GM08714 (cell line): Measurements from ENCODE around the gene SNX33.
"Not testable (repeated sequence)": the region's sequence is repeated elsewhere in the genome, so short reads cannot be mapped to it uniquely, and the experiment has no call there.

ENCODE experiments used
- H3K4me3 ChIP-seq: fragments of 200-500 bp; sonication (Bioruptor generic); 2 replicates; pipeline ENCODE4 v1.5.1; 2014; ENCODE audit warnings: mild to moderate bottlenecking, low read length, inconsistent platforms
- ZNF274 ChIP-seq: IDR thresholded peaks from 2 replicates; pipeline ENCODE4 v1.6.1; 2012; ENCODE audit warnings: mild to moderate bottlenecking, low read depth, low read length

Gene SNX33

DNA sequence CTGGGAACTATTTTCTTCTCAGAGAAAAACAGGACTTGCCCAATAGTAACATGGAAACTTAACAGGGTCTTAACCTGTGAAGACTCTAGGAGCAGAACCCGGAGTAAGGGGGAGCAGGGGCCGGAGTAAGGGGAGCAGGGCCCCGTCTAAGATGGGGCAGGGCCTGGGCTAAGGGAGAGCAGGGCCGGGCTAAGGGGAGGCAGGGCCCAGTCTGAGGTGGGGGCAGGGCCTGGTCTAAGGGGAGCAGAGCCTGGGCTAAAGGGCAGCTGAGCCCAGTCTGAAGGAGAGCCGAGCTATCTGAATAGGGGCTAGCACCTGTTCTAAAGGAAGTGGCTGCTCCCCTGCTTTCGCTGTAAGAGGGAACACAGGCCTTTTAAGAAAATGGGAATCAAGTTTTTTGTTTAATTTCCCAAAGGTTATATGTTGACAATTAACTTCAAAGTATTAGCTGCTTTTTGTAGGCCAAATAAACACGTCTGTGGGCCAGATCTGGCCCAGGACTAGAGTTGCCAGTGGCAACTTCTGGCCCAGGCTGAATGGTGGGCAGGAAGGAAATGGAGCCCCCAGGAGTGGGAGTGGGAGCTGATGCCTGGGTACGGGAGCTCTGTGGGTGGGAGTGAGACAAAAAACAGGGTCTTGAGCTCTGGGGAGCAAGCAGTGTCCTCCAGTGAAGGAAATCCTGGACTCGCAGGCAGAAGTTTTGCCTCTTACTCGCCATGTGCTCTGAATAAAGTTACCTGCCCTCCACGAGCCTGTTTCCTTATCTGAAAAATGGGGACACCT is 32.5 kb downstream of the SNX33 start:
- no peak overlapping the region for H3K4me3 ChIP-seq
- TF ChIP-seq ZNF274: no peak

DNA sequence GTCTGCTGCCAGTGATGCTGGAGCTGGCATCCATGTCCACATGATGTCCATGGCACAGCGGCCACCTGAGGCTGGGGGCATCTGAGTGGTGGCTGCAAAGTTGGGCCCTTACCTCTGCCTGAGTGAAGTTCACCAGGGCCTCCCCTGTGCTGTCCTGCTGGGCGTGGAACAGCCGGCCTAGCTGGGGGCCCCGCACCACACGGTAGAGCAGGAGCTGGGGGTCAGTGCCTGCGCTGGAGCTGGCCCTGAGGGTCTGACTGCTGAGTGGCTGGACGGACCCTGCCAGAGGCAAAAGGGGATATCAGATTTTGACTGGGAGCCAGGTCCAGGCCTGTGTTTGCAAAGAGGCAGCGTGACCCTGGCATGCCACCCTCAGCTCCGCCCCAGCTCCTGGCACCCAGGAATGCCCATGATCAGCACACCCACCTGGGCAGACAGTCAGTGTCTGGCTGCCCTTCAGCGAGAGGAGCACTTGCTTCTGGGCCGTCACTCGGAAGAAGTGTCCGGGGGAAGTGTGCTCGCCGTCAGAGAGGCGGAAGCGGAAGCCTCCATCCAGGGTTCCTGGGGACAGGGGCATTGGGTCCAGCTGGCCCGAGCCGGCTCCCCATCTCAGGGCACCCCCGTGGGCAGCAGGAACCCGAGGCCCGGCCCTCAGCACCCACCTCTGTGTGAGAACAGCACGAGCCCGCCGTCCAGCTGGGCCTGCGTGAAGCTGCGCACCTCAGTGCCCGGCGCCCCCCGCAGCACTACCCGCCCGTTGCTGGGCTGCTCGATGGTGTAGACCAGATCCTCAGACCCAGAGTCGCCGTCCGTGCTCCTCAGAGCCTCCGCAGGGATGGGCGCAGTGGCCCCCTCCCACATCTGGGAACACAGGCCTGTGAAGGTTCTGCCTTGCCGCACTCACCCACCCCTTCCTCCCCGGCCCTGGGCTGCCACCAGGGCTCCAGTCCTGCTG is 34.7 kb downstream of the SNX33 start:
- H3K4me3 ChIP-seq: no peak overlapping the region
- TF ChIP-seq ZNF274: no peak

DNA sequence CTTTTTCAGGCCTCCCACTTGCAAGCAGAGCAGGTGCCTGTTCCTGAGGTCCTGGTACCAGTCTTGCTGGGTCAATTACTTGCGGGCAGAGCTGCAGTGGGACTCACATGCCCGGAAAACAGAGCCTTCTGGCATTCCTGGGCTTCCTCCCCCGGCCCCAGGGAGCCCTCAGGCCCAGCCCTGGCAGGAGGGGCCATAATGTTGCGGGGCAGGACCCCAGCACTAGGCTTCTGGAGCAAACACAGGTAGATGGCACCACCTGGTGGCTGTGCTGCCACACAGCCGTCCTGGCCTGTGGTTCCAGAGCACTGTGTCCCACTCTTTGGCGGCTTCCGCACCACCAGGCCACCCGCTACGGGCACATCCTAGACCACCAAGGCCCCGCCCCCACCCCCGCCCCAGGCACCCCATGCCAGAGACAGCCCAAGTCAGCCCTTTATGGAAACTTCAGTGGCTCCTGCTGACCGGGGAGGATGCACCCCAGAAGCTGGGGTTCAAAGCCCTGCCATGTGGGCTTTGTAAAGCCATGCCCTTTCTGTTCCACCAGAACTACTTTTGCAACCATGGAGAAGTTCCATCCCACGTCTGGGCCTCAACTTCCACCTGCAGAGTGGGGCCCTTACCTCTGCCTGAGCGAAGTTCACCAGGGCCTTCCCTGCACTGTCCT is 36.1 kb downstream of the SNX33 start:
- not testable (repeated sequence) for H3K4me3 ChIP-seq

DNA sequence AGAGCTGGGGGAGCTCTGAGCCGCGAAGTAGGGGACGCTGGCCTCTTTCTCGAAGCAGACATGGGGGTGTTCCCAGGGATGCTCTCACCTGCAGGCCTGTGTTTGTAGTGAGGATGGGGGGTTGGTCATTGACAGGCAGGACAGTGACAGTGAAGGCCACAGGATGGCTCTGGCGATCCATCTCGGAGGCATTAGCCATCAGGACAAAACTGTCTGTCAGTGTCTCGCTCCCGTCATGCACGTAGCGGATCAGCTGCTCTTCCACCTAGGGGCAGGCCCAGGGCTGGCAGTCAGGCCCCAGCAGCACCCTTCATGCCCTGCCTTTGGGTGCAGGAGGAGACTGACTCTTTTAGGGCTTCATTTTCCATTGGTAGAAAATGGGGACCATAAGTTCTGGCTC is 36.9 kb downstream of the SNX33 start:
- no peak overlapping the region for H3K4me3 ChIP-seq
- no peak for TF ChIP-seq ZNF274

DNA sequence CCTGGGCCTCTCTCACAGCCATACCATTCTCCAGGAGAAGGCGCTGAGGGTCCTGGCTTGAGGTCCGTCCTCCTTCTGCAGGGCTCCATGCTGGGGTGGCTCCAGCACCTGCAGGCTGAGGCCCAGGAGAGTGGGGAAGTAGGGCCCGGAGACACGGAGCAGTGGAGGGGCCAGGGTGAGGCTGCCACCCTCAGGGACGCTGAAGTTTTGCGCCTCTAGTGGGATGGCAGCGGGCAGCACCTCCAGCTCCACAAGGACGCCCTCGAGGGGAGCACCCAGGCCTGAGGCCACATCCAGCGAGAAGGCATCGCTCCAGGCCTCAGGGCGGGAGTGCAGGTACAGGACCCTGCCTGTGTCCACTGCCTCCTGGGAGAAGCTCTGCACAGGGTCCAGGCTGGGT is 37.5 kb downstream of the SNX33 start:
- TF ChIP-seq ZNF274: no peak
- no peak overlapping the region for H3K4me3 ChIP-seq

DNA sequence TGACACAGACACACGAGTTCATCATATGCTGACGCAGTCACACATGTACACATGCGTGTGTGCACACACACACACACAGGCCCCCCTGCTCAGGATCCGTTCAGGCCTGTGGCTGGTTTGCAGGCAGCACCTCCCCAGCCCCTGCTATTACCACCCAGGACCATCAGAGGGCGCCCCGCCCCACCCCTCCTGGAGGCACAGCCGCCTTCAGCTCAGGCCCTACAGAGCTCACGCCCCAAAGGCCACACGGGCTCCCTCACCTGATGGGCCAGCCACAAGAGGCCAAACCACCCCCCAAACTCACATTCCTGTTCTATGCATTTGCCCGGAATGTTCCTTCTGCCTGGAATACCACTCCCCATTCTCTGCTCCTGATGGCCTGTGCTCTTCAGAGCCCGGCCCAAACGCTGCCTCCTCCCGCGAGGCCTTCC is 38.5 kb downstream of the SNX33 start:
- not testable (repeated sequence) for H3K4me3 ChIP-seq

DNA sequence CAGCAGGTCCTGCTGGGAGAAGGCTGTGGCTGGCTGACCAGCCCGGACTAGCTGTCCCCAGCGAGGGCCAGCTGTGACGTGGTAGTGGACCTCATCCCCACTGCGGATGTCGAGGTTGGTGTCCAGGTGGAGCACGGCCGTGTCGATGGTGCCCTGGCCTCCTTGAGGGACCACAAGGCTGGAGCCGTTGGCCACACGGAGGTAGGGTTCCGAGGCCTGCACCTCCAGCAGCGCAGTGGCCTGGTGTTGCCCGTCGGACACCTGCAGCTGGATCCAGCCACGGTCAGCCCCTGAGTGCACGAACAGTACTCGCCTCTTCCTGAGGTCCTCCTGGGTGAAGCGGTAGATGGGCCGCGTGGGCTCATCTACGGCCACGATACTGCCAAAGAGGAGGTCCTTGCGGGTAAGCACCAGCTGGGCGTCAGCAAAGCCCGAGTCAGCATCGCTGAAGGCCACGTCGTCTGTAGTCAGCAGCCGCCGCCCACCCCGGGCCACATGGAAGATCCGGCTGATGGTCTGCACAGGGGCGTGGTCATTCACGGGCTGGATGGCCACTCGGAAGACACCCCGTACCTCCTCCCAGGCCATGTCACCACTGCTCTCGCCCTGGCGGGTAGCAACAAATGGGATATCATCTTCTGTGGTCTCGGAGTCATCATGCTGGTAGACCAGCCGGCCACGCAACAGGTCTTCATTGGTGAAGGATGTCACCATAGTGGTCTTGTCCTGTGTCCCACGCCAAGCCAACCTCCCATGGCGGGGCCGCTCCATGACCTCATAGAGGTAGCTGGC is 40.0 kb downstream of the SNX33 start:
- no peak for TF ChIP-seq ZNF274

DNA sequence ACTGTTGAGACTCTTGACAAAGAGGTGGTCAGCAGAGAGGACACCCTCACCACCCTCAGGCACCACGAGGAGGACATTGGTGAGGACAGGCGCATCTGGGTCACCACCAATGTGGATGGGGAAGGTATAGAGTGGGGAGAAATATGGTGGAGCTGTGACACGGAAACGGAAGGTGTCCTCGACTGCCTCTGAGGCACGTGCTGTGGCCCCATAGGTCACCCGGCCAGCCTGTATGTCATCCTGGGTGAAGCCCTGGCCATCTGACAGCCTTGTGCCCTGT is 40.5 kb downstream of the SNX33 start:
- H3K4me3 ChIP-seq: no peak overlapping the region
- TF ChIP-seq ZNF274: no peak

More for the DNA sequence above, 40.0 kb downstream of the SNX33 start:
- H3K4me3 ChIP-seq: no peak overlapping the region

DNA sequence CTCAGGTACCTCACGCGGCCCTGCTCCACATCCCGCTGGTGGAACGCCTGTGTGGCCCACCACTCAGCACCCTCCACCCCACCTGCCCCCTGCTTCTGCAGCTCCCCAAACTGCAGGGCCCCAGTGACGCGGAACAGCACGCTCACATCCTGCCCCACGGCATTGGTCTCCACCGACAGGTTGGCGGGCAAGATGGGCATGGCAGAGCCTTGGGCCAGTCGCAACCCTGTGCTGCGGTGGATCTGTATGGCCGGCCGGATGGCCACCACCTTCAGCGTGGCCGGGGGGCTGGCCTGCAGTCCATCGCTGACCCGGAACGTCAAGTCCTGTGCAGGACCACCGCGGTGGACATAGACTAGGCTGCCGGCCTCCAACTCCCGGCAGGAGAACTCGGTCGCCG is 41.1 kb downstream of the SNX33 start:
- H3K4me3 ChIP-seq: no peak overlapping the region
- no peak for TF ChIP-seq ZNF274

DNA sequence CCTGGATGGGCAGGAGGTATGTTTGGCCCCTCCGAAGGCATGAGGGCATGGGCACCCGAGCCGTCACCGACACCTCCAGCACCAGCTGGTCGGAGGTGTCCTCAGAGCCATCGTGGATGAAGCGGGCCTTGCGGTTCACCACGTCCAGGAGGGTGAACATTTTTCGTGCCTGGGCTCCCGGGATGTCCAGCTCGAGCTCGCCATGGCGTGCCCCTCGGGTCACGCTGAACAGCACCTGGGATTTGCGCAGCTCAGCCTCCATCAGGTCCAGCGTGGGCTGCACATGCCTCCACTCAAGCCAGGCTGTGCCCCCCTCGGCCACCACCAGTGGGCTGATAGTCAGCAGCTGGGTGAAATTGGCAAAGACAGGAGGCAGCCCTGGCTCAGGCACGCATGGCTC is 41.7 kb downstream of the SNX33 start:
- H3K4me3 ChIP-seq: not testable (repeated sequence)

DNA sequence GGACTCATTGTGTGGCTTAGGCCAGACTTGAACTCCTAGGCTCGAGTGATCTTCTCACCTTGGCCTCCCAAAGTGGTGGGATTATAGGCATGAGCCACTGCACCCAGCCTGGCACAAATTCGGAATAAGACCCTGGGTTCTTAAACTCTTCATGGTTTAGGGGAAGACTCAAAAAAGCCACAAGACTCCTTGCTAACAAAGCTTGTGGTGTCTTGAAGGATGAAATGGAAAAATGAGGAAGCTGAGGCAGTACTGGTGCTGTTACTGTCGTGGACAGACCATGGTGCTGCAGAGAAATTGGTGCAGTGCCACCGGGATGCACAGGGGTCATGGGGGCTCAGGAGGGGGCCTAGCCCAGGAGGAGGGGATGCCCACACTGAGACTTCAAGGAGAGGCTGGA is 44.6 kb downstream of the SNX33 start:
- H3K4me3 ChIP-seq: not testable (repeated sequence)

DNA sequence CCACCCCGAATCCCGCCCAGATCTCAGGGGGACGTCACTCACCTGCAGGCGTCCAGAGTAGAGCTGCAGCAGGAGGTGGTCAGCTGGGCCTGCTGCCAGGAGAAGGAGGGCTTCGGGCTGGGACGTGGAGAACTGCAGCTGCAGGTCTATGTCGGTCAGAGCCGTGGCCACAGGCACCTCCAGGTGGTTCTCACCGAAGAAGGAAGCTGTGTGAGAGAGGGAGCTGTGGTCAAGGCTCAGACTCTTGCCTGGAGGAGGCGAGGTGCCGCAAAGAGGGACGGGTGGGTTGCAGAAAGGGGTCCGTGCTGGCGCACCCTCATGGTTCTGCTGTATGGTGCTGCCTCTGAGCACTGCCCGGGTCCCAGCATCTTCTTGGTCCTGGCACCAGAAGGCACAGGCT is 45.3 kb downstream of the SNX33 start:
- H3K4me3 ChIP-seq: not testable (repeated sequence)

DNA sequence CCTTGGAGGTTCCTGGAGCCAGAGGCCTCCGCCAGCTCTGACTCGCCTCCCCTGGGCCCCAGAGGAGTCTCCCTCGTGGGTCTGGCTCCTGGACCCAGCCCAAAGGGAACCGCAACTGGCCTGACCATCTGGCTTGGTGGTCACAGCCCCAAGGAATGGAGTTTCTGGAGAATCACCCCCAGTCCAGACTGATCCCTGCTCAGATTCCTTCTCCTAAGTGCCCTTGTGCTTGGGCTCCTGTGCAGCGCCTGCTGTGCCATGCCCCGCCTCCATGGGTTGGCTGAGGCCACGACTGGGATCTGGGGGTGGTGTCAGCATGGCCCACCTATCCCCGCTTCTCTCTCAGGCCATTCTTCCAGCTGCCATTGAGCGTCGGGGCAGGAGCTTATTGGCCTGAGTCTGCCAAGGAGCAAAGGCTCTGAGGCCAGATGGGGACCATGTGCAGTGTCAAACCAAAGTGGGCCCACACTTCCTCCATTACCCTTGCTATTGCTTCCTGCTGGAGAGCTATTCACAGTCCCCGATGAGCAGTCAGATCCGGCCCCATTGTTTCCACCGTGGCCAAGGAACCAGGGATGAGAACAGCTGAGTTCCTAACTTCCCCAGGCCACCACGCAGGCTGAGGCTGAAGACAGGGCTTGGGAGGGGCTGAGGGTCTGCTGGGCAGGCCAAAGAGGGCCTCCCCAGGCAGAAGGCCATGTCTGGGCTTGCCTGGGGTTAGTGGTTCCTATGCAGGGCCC is 46.0 kb downstream of the SNX33 start:
- no peak for TF ChIP-seq ZNF274
- no peak overlapping the region for H3K4me3 ChIP-seq
